ENCODE results near the gene TMEM187. TPM values are rescaled to one million over a fixed set of nuclear protein-coding genes. Genes with fewer than 3 reads are reported as not detected.
A peak's percentile ranks its signal among the peaks of the same experiment; 100 is the strongest.

TMEM187 gene
- total and polyA plus RNA-seq, 7 donors: 2.2 to 7.8 (median 6.5) TPM

GRCh38 chrX:153953342-153953830 is 19.2 kb upstream of the TMEM187 start:
- no peaks in the 10 kb centered on the region for H3K4me1 ChIP-seq
- H3K9me3 ChIP-seq: no peaks in the 10 kb centered on the region
- ATAC-seq (peak; percentile 73 to 86 (median 79)), DNase-seq (peak; percentile 67 to 88)
- H3K27ac ChIP-seq: peak overlapping the region; percentile 55
- WGBS, 3 donors: 19 to 35% (median 22%) methylated on average over 23 to 33 of the region's 33 CpGs
- H3K27me3 ChIP-seq (ENCODE audit: insufficient read depth in 3 of 3, low read length in 2 of 3): no peaks in the 10 kb centered on the region
- peak; percentile 99 for TF ChIP-seq CTCF (IDR thresholded peaks at IDR 0.05)
- intact Hi-C loops (cut with DNase I): loop anchor here (1.0 to 5.0 kb wide), 4 partner anchors 189 to 996 kb away; partner anchors contain the start of gene PLXNB3 (in 2 of the 2)
- no peak overlapping the region for H3K4me3 ChIP-seq
- H3K36me3 ChIP-seq (ENCODE audit: insufficient read depth in 1 of 2, low read depth in 1 of 2): peaks cover 0 to 98% of the 10 kb centered on the region in 2 donors

- DNase-seq (peak in 1 of 2 donors; percentile 54), ATAC-seq (peak in 1 of 4 donors; percentile 2)
- H3K27me3 ChIP-seq (ENCODE audit: insufficient read depth in 3 of 3, low read length in 2 of 3): no peaks in the 10 kb centered on the region
- H3K36me3 ChIP-seq (ENCODE audit: insufficient read depth in 1 of 2, low read depth in 1 of 2): peaks cover 0 to 99% of the 10 kb centered on the region in 2 donors
- H3K27ac ChIP-seq: peak overlapping the region; percentile 55
- H3K4me3 ChIP-seq: no peak overlapping the region
- no peak for TF ChIP-seq CTCF (IDR thresholded peaks at IDR 0.05)
- 74 to 82% (median 78%) methylated on average over 17 to 33 of the region's 33 CpGs for WGBS, 3 donors
- no peaks in the 10 kb centered on the region for H3K4me1 ChIP-seq
- intact Hi-C loops (cut with DNase I): loop anchor here (1.0 to 5.0 kb wide), 4 partner anchors 190 to 997 kb away; partner anchors contain the start of gene PLXNB3 (in 2 of the 2)
- H3K9me3 ChIP-seq: no peaks in the 10 kb centered on the region
These were observed 18.5 kb upstream of the TMEM187 start for GRCh38 chrX:153953892-153954557.

GRCh38 chrX:153954558-153955227 is 17.9 kb upstream of the TMEM187 start:
- ATAC-seq: no peak
- WGBS, 3 donors: 84 to 91% (median 88%) methylated on average over 5 to 44 of the region's 44 CpGs
- Histone ChIP-seq H3K27me3 (ENCODE audit: insufficient read depth in 3 of 3, low read length in 2 of 3) (no peaks in the 10 kb centered on the region), H3K4me1 (no peaks in the 10 kb centered on the region), H3K27ac (no peak overlapping the region), H3K36me3 (ENCODE audit: insufficient read depth in 1 of 2, low read depth in 1 of 2) (peaks cover 0 to 99% of the 10 kb centered on the region in 2 donors), H3K4me3 (no peak overlapping the region), H3K9me3 (no peaks in the 10 kb centered on the region)
- DNase-seq: peak in 1 of 2 donors; percentile 51
- intact Hi-C loops (cut with DNase I): loop anchor here (5.0 kb wide), 3 partner anchors 192 to 997 kb away; partner anchors contain the start of gene PLXNB3 (in 1 of the 2)
- TF ChIP-seq CTCF (IDR thresholded peaks at IDR 0.05): no peak

GRCh38 chrX:153955228-153955732 is 17.3 kb upstream of the TMEM187 start:
- DNase-seq (peak in 1 of 2 donors; percentile 28), ATAC-seq (no peak)
- intact Hi-C loops (cut with DNase I): no loop called here
- H3K9me3 ChIP-seq: no peaks in the 10 kb centered on the region
- no peak overlapping the region for H3K4me3 ChIP-seq
- no peaks in the 10 kb centered on the region for H3K27me3 ChIP-seq (ENCODE audit: insufficient read depth in 3 of 3, low read length in 2 of 3)
- H3K36me3 ChIP-seq (ENCODE audit: insufficient read depth in 1 of 2, low read depth in 1 of 2): peaks cover 0 to 99% of the 10 kb centered on the region in 2 donors
- WGBS, 3 donors: 71 to 81% (median 72%) methylated on average over 6 to 12 of the region's 12 CpGs
- no peak overlapping the region for H3K27ac ChIP-seq
- H3K4me1 ChIP-seq: no peaks in the 10 kb centered on the region
- no peak for TF ChIP-seq CTCF (IDR thresholded peaks at IDR 0.05)
